K562 (cell line): ENCODE results near the gene EFHB. TPM values are rescaled to one million over a fixed set of nuclear protein-coding genes. Genes with fewer than 3 reads are reported as not detected.
"Not testable (repeated sequence)": the region's sequence is repeated elsewhere in the genome, so short reads cannot be mapped to it uniquely, and the experiment has no call there.

Experiments
- ATAC-seq: fragments of 200-7000 bp; cut with Tn5 transposase; 3 replicates; pipeline ENCODE4 v1.9.1; 2020; ENCODE audit warnings: moderate library complexity
- BruUV-seq: library from RNA; stranded (reverse); fragments of 400-500 nt; replicated peaks from 2 replicates; lab custom pipeline; 2021; lab: Mats Ljungman, UMichigan
- CTCF ChIA-PET: fragments of 300-600 bp; formaldehyde crosslinking; extraction: SDS; loops from one replicate; lab custom pipeline; 2021; ENCODE audit warnings: low intra/inter-chr PET ratio; lab: Yijun Ruan, JAX
- POLR2A ChIA-PET: fragments of 300-600, 350-650 bp; sonication (Branson Sonifier 250); formaldehyde crosslinking; extraction: SDS; loops from one replicate; lab custom pipeline; 2021; ENCODE audit warnings: antibody characterized with exemption, inconsistent platforms; lab: Yijun Ruan, JAX
- DNase-seq, 4 experiments: peaks; one replicate each; pipeline versions ENCODE4 v3.0.0 to v3.0.0-alpha.2; 2011 to 2018; ENCODE audit warnings: low spot score in 3 of 4, mixed read lengths in 3 of 4; ENCODE audit errors: extremely low read depth in 1 of 4
- FAIRE-seq: peaks from 2 replicates; lab custom pipeline; 2011; peaks lifted over from hg19 to GRCh38; lab: Jason Lieb, UNC
- H2AFZ ChIP-seq: 2 replicates; pipeline ENCODE4 v1.6.0; 2011; ENCODE audit warnings: low read depth, low read length, control low read depth, inconsistent platforms
- H3K27ac ChIP-seq: fragments of 200-600 bp; 3 replicates; pipeline ENCODE4 v1.8.0; 2011; ENCODE audit warnings: low read depth, mild to moderate bottlenecking, control low read depth, inconsistent platforms, low read length, moderate library complexity, mixed read lengths; ENCODE audit errors: extremely low read depth
- H3K27me3 ChIP-seq, 2 experiments: fragments of 300-600 bp in 1 of 2; 2 replicates in 1 of 2; 3 replicates in 1 of 2; pipeline versions ENCODE4 v1.6.0 to v1.8.0; 2011; ENCODE audit warnings: inconsistent platforms in 2 of 2, low read length in 2 of 2, mild to moderate bottlenecking in 1 of 2, mixed read lengths in 1 of 2, moderate library complexity in 1 of 2; ENCODE audit not compliant: control insufficient read depth in 2 of 2, insufficient read depth in 2 of 2
- H3K36me3 ChIP-seq: fragments of 300-600 bp; 3 replicates; pipeline ENCODE4 v1.8.0; 2011; ENCODE audit warnings: mild to moderate bottlenecking, low read length, inconsistent platforms; ENCODE audit not compliant: control insufficient read depth, insufficient read depth
- H3K4me1 ChIP-seq, 2 experiments: fragments of 200-600 bp in 1 of 2; replicated peaks in 1 of 2; 2 replicates in 1 of 2; 3 replicates in 1 of 2; pipeline versions ENCODE4 v1.5.1 to v1.8.0; 2011; ENCODE audit warnings: inconsistent platforms in 2 of 2, low read length in 2 of 2, mild to moderate bottlenecking in 1 of 2, mixed read lengths in 1 of 2, moderate library complexity in 1 of 2; ENCODE audit not compliant: control insufficient read depth in 2 of 2, insufficient read depth in 2 of 2
- H3K4me2 ChIP-seq: 2 replicates; pipeline ENCODE4 v1.6.1; 2011; ENCODE audit warnings: low read length, control low read depth, inconsistent platforms, mixed read lengths; ENCODE audit not compliant: insufficient read depth
- H3K4me3 ChIP-seq: fragments of 200-600 bp; sonication (generic), shearing (Covaris generic); 2 replicates; pipeline ENCODE4 v1.5.1; 2016; ENCODE audit warnings: control low read depth, inconsistent platforms
- H3K79me2 ChIP-seq: fragments of 200-600 bp; 3 replicates; pipeline ENCODE4 v1.8.0; 2011; ENCODE audit warnings: low read length, inconsistent platforms; ENCODE audit not compliant: control insufficient read depth, insufficient read depth
- H3K9ac ChIP-seq, 2 experiments: 2 replicates each; pipeline versions ENCODE4 v1.6.0 to v1.6.1; 2011; ENCODE audit warnings: low read depth in 2 of 2, low read length in 2 of 2, control low read depth in 1 of 2, inconsistent platforms in 1 of 2, mild to moderate bottlenecking in 1 of 2, mixed read lengths in 1 of 2; ENCODE audit not compliant: insufficient read depth in 1 of 2
- H3K9me1 ChIP-seq: one replicate; pipeline ENCODE4 v1.6.0; 2011; ENCODE audit warnings: inconsistent platforms, mild to moderate bottlenecking, low read length, moderate library complexity; ENCODE audit not compliant: control insufficient read depth, insufficient read depth
- H3K9me3 ChIP-seq: replicated peaks from 2 replicates; pipeline ENCODE4 v1.5.1; 2011; ENCODE audit warnings: low read depth, low read length, inconsistent platforms; ENCODE audit not compliant: control insufficient read depth, insufficient read depth
- H4K20me1 ChIP-seq: replicated peaks from 2 replicates; pipeline ENCODE4 v1.6.1; 2011; ENCODE audit warnings: low read length, inconsistent platforms, mixed read lengths; ENCODE audit not compliant: control insufficient read depth, insufficient read depth
- BRD9 ChIP-seq: fragments of 450-650 bp; IDR thresholded peaks from 2 replicates; pipeline ENCODE4 v1.6.1; 2018; ENCODE audit warnings: low read depth; ENCODE audit not compliant: partially characterized antibody
- CBX3 ChIP-seq, 2 experiments: IDR thresholded peaks; 1 replicate in 1 of 2; 2 replicates in 1 of 2; pipeline ENCODE4 v1.6.1; 2012; ENCODE audit warnings: inconsistent platforms in 2 of 2, low read length in 2 of 2, borderline replicate concordance in 1 of 2, control low read depth in 1 of 2
- DDX20 ChIP-seq: fragments of 450-650 bp; IDR thresholded peaks from 2 replicates; pipeline ENCODE4 v1.6.1; 2016; ENCODE audit warnings: missing genetic modification characterization, low read depth, mild to moderate bottlenecking, missing compliant biosample characterization, moderate library complexity
- NFE2 ChIP-seq: IDR thresholded peaks from 2 replicates; pipeline ENCODE4 v1.6.1; 2014; ENCODE audit warnings: antibody characterized with exemption, low read depth
- NFIC ChIP-seq: fragments of 450-650 bp; IDR thresholded peaks from 2 replicates; pipeline ENCODE4 v1.6.1; 2017; ENCODE audit warnings: mild to moderate bottlenecking, inconsistent platforms
- RBM34 ChIP-seq: fragments of 200-400 bp; formaldehyde crosslinking; IDR thresholded peaks from 2 replicates; pipeline ENCODE4 v1.6.1; 2018; ENCODE audit warnings: low read length, borderline replicate concordance; ENCODE audit not compliant: insufficient read depth
- SMC3 ChIP-seq: conservative IDR thresholded peaks from 2 replicates; pipeline ENCODE4 v1.6.1; 2011; ENCODE audit warnings: low read depth, low read length, improper control_type of control experiment; ENCODE audit not compliant: insufficient read depth
- TRIM24 ChIP-seq, 2 experiments: fragments of 450-650 bp; IDR thresholded peaks; 2 replicates each; pipeline ENCODE4 v1.6.1; 2016
- ZNF395 ChIP-seq: fragments of 200-800 bp; sonication (Bioruptor generic); IDR thresholded peaks from 2 replicates; pipeline ENCODE4 v1.6.1; 2017; ENCODE audit warnings: missing genetic modification characterization, missing compliant biosample characterization
- ZNF584 ChIP-seq: fragments of 200-800 bp; sonication (Bioruptor generic); IDR thresholded peaks from 2 replicates; pipeline ENCODE4 v1.6.1; 2016; ENCODE audit warnings: low read depth, mild to moderate bottlenecking, missing genetic modification characterization, missing compliant biosample characterization
- WGBS: fragments of 100-300 bp; shearing (Covaris generic); methylation state at CpG from one replicate; pipeline ENCODE4 v1.1.6; 2016; ENCODE audit warnings: low coverage, mixed read lengths; ENCODE audit not compliant: insufficient coverage; ENCODE audit errors: missing lambda C conversion rate; 5-methylcytosine and 5-hydroxymethylcytosine counted together
- in situ Hi-C: fragments of 300-500 bp; cut with MboI; formaldehyde crosslinking; loops from 4 replicates; pipeline ENCODE4 v1.15.0; 2018; ENCODE audit warnings: inconsistent platforms, mixed read lengths
- intact Hi-C: fragments of 100-400 bp; cut with micrococcal nuclease; formaldehyde crosslinking; loops from 2 replicates; pipeline ENCODE4 v1.14.2; 2022
- polyA plus RNA-seq, 8 experiments: library from polyadenylated mRNA; depleted of rRNA in 4 of 8; stranded (reverse) in 5 of 8; unstranded in 3 of 8; fragments of >200 nt; fragmentation: Nextera tagmentation in 2 of 8; fragmentation: Illumina TruSeq in 1 of 8; extraction: Ambion mirVana in 2 of 8; extraction: Trizol in 1 of 8; gene quantifications; 2 replicates each; pipeline versions ENCODE4 v1.2.1 to v1.2.3, GENCODE V29; 2011 to 2014; ENCODE audit warnings: inconsistent platforms in 1 of 8, missing spikeins in 1 of 8
- total RNA-seq, 7 experiments: library from RNA; depleted of rRNA in 6 of 7; stranded (reverse); fragments of >200 nt in 6 of 7; fragmentation: Illumina TruSeq in 2 of 7; extraction: Trizol in 2 of 7; gene quantifications; 2 replicates each; pipeline versions ENCODE4 v1.2.1 to v1.2.3, GENCODE V29; 2011 to 2021; ENCODE audit warnings: low replicate concordance in 1 of 7
- TF ChIP-seq, protein P1 (sequence below): fragments of 450-650 bp; formaldehyde crosslinking; IDR thresholded peaks from 2 replicates; pipeline ENCODE4 v1.4.0; 2020; ENCODE audit warnings: mild to moderate bottlenecking, moderate library complexity

The EFHB gene
- total and polyA plus RNA-seq, 9 of the 15 experiments (the other 6 are each of a cell fraction or from before 2014, with no cell fraction given), result 1.5 to 4.0 (median 1.8) TPM

- no peak for TF ChIP-seq BRD9
- no peak for TF ChIP-seq RBM34
- peak; percentile 89 for TF ChIP-seq SMC3
- TF ChIP-seq ZNF584, result no peak
- TF ChIP-seq TRIM24 (IDR thresholded peaks at IDR 0.05), result no peak
- 0 out of 3 replicates have a peak, but pooled peaks of 1 of the 2 experiments have one; percentile 50 for TF ChIP-seq CBX3 (IDR thresholded peaks at IDR 0.05; ENCODE audit: borderline replicate concordance in 1 of 2, low read length in 2 of 2)
- TF ChIP-seq DDX20 (tag), result no peak
- no peak for TF ChIP-seq NFE2
- TF ChIP-seq, protein P1, sequence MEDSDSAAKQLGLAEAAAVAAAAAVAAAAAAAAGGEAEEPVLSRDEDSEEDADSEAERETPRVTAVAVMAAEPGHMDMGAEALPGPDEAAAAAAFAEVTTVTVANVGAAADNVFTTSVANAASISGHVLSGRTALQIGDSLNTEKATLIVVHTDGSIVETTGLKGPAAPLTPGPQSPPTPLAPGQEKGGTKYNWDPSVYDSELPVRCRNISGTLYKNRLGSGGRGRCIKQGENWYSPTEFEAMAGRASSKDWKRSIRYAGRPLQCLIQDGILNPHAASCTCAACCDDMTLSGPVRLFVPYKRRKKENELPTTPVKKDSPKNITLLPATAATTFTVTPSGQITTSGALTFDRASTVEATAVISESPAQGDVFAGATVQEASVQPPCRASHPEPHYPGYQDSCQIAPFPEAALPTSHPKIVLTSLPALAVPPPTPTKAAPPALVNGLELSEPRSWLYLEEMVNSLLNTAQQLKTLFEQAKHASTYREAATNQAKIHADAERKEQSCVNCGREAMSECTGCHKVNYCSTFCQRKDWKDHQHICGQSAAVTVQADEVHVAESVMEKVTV, result peak; percentile 70
- TF ChIP-seq NFIC, result peak; percentile 24; the same call in 1 of the 2 replicates
- no peak for TF ChIP-seq ZNF395 (CRISPR knock-in tag)
Observed at GRCh38 chr3:19866751-19867347, 67.2 kb downstream of the EFHB start (continued).

DNA sequence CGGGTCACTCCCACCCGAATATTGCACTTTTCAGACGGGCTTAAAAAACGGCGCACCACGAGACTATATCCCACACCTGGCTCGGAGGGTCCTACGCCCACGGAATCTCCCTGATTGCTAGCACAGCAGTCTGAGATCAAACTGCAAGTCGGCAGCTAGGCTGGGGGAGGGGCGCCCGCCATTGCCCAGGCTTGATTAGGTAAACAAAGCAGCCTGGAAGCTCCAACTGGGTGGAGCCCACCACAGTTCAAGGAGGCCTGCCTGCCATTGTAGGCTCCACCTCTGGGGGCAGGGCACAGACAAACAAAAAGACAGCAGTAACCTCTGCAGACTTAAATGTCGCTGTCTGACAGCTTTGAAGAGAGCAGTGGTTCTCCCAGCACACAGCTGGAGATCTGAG, 78.7 kb downstream of the EFHB start:
- H3K27ac ChIP-seq, H3K27me3 ChIP-seq, H3K79me2 ChIP-seq, intact Hi-C loops, FAIRE-seq, DNase-seq, H3K4me2 ChIP-seq, ATAC-seq, H3K4me1 ChIP-seq, in situ Hi-C loops, H4K20me1 ChIP-seq, CTCF ChIA-PET, POLR2A ChIA-PET, H3K36me3 ChIP-seq, H3K9me3 ChIP-seq, H3K9me1 ChIP-seq, H2AFZ ChIP-seq, H3K9ac ChIP-seq, BruUV-seq, H3K4me3 ChIP-seq: not testable (repeated sequence)
- WGBS, result 3% methylated on average over 13 of the region's 13 CpGs

GRCh38 chr3:19846609-19847008, 87.4 kb downstream of the EFHB start:
- H3K4me2 ChIP-seq, in situ Hi-C loops, FAIRE-seq, H4K20me1 ChIP-seq, H3K79me2 ChIP-seq, H3K9me3 ChIP-seq, H3K36me3 ChIP-seq, H3K27me3 ChIP-seq, H3K27ac ChIP-seq, H2AFZ ChIP-seq, BruUV-seq, H3K4me1 ChIP-seq, H3K9me1 ChIP-seq, DNase-seq, CTCF ChIA-PET, ATAC-seq, H3K9ac ChIP-seq, H3K4me3 ChIP-seq, intact Hi-C loops: not testable (repeated sequence)
- POLR2A ChIA-PET, result interaction anchor here (0.7 kb wide), 1 partner anchor 361 kb away, joined by 3 read pairs; no protein-coding TSS in a partner anchor
- WGBS, result 0% methylated on average over 7 of the region's 7 CpGs
